Astrocyte of the spinal cord (primary cell): ENCODE measurements around the gene CCDC185.

Experiments
- DNase-seq: peaks from one replicate; pipeline ENCODE4 v3.0.0; 2011; ENCODE audit warnings: low read depth, low spot score
- H3K4me3 ChIP-seq: 2 replicates; pipeline ENCODE4 v1.5.1; 2011; ENCODE audit warnings: low read depth, mild to moderate bottlenecking, low read length, moderate library complexity
- CTCF ChIP-seq: IDR thresholded peaks from 2 replicates; pipeline ENCODE4 v1.5.1; 2012; ENCODE audit warnings: low read depth, mild to moderate bottlenecking, low read length, inconsistent platforms
- in situ Hi-C: cut with HindIII; loops from 2 replicates; pipeline ENCODE4 v1.10.0; 2017; ENCODE audit warnings: low sequenced_read_pairs

CCDC185 gene

GRCh38 chr1:223444411-223444810 lies 51.2 kb downstream of the CCDC185 start:
- TF ChIP-seq CTCF = no peak
- in situ Hi-C loops = no loop called here
- no peak for DNase-seq
- no peak overlapping the region for H3K4me3 ChIP-seq
